GM03348 (cell line): ENCODE results near the gene DNAI1.
"Not testable (repeated sequence)": the region's sequence is repeated elsewhere in the genome, so short reads cannot be mapped to it uniquely, and the experiment has no call there.

ENCODE experiments used
- DNase-seq: peaks from one replicate; pipeline ENCODE4 v3.0.0; 2012; ENCODE audit warnings: low spot score

Gene DNAI1

GRCh38 chr9:34513567-34514214 is 55.1 kb downstream of the DNAI1 start:
- DNase-seq = no peak

GRCh38 chr9:34514401-34514800 is 55.8 kb downstream of the DNAI1 start:
- DNase-seq = no peak

GRCh38 chr9:34514816-34515215 is 56.2 kb downstream of the DNAI1 start:
- no peak for DNase-seq

- DNase-seq = no peak
These were observed 57.4 kb downstream of the DNAI1 start for GRCh38 chr9:34515959-34516358.

GRCh38 chr9:34517185-34517584 is 58.6 kb downstream of the DNAI1 start:
- no peak for DNase-seq

GRCh38 chr9:34518110-34518616 is 59.6 kb downstream of the DNAI1 start:
- DNase-seq = no peak

- no peak for DNase-seq
These were observed 60.3 kb downstream of the DNAI1 start for GRCh38 chr9:34518896-34519295.

- DNase-seq = no peak
These were observed 60.9 kb downstream of the DNAI1 start for GRCh38 chr9:34519321-34520020.

GRCh38 chr9:34520096-34520495 is 61.5 kb downstream of the DNAI1 start:
- DNase-seq = no peak

- no peak for DNase-seq
These were observed 62.1 kb downstream of the DNAI1 start for GRCh38 chr9:34520505-34521385.

- no peak for DNase-seq
These were observed 62.9 kb downstream of the DNAI1 start for GRCh38 chr9:34521406-34522045.

- no peak for DNase-seq
These were observed 63.7 kb downstream of the DNAI1 start for GRCh38 chr9:34522091-34522887.

GRCh38 chr9:34522971-34523797 is 64.6 kb downstream of the DNAI1 start, which contains the start of gene ENHO:
Gene ENHO, minus strand, starts transcription at chr9:34522990. Its CDS starts 1,295 bp downstream, at chr9:34521695.
- DNase-seq = peak; percentile 99

GRCh38 chr9:34524349-34524748 is 65.7 kb downstream of the DNAI1 start:
- DNase-seq = no peak

- no peak for DNase-seq
These were observed 67.4 kb downstream of the DNAI1 start for GRCh38 chr9:34526026-34526425.

- not testable (repeated sequence) for DNase-seq
These were observed 73.4 kb downstream of the DNAI1 start for GRCh38 chr9:34532041-34532440.

GRCh38 chr9:34536685-34537084 is 78.1 kb downstream of the DNAI1 start:
- no peak for DNase-seq

GRCh38 chr9:34540827-34541226 is 82.2 kb downstream of the DNAI1 start:
- DNase-seq = peak; percentile 64

GRCh38 chr9:34541540-34541939 is 82.9 kb downstream of the DNAI1 start:
- no peak for DNase-seq

GRCh38 chr9:34544035-34544434 is 85.4 kb downstream of the DNAI1 start:
- no peak for DNase-seq
